ENCODE results near the gene GAGE10. TPM values are rescaled to one million over a fixed set of nuclear protein-coding genes. Genes with fewer than 3 reads are reported as not detected.

Gene GAGE10
- total RNA-seq, 2 experiments from 2014 or later: not detected

- POLR2A ChIA-PET: interaction anchor here (1.2 to 1.5 kb wide), 2 partner anchors 9 to 10 kb away, joined by 5 to 8 read pairs; no protein-coding TSS in a partner anchor
- Mint-ChIP-seq H3K27me3 (no peaks in the 10 kb centered on the region), H3K27ac (peak overlapping the region; percentile 52), H3K9me3 (no peaks in the 10 kb centered on the region), H3K4me1 (ENCODE audit: low read depth) (peaks cover 48% of the 10 kb centered on the region), H3K36me3 (ENCODE audit: low read depth) (peaks cover 17% of the 10 kb centered on the region), H3K4me3 (peak overlapping the region; percentile 29)
- intact Hi-C loops (cut with micrococcal nuclease): no loop called here
- DNase-seq: peak; percentile 56
- CTCF ChIA-PET: interaction anchor here (1.8 kb wide), 1 partner anchor 65 kb away, joined by 4 read pairs; no protein-coding TSS in a partner anchor
- TF ChIP-seq CTCF (IDR thresholded peaks at IDR 0.05): no peak
- ATAC-seq: peak; percentile 47
Measured at GRCh38 chrX:49257846-49258748, 45.3 kb upstream of the GAGE10 start.

DNA sequence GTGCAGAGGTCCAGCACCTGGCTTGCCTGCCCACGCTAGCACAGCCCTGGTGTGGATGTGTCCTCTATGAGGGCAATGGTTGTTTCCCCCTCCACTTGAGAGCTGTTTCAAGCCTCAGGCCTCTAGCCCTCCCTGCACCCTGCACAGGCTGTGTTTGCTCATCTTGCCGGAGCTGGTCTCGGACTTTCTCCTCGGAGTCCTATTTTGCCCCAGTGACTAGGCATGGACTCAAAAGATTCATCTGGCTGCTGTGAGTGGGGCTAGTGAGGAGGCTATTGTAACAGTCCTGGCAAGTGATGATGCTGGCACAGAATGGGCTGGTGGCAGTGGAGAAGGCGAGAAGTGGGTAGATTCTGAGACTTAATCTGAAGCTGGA, 44.7 kb upstream of the GAGE10 start:
- Mint-ChIP-seq H3K27ac (no peak overlapping the region), H3K9me3 (no peaks in the 10 kb centered on the region), H3K36me3 (ENCODE audit: low read depth) (peaks cover 17% of the 10 kb centered on the region), H3K4me1 (ENCODE audit: low read depth) (peaks cover 50% of the 10 kb centered on the region), H3K27me3 (no peaks in the 10 kb centered on the region), H3K4me3 (peak overlapping the region; percentile 11)
- ChIA-PET CTCF (interaction anchor here (1.8 kb wide), 1 partner anchor 66 kb away, joined by 4 read pairs; no protein-coding TSS in a partner anchor), POLR2A (interaction anchor here (1.2 to 1.5 kb wide), 2 partner anchors 9 to 10 kb away, joined by 5 to 8 read pairs; no protein-coding TSS in a partner anchor)
- no peak for TF ChIP-seq CTCF (IDR thresholded peaks at IDR 0.05)
- intact Hi-C loops (cut with micrococcal nuclease): no loop called here
- ATAC-seq: no peak
- no peak for DNase-seq

- no peak for TF ChIP-seq CTCF (IDR thresholded peaks at IDR 0.05)
- H3K27me3 Mint-ChIP-seq: no peaks in the 10 kb centered on the region
- no peaks in the 10 kb centered on the region for H3K9me3 Mint-ChIP-seq
- intact Hi-C loops (cut with micrococcal nuclease): no loop called here
- peaks cover 20% of the 10 kb centered on the region for H3K36me3 Mint-ChIP-seq (ENCODE audit: low read depth)
- no peak for ATAC-seq
- ChIA-PET POLR2A (interaction anchor here (0.6 to 2.2 kb wide), 3 partner anchors 9 to 46 kb away, joined by 3 to 5 read pairs (median 5); no protein-coding TSS in a partner anchor), CTCF (no interaction called here)
- H3K4me1 Mint-ChIP-seq (ENCODE audit: low read depth): peaks cover 65% of the 10 kb centered on the region
- H3K27ac Mint-ChIP-seq: no peak overlapping the region
- H3K4me3 Mint-ChIP-seq: peak overlapping the region; percentile 18
- DNase-seq: no peak
Measured at GRCh38 chrX:49260221-49260985, 43.0 kb upstream of the GAGE10 start.

GRCh38 chrX:49262603-49263002, 40.8 kb upstream of the GAGE10 start:
- H3K27ac Mint-ChIP-seq: peak overlapping the region; percentile 63
- ChIA-PET POLR2A (interaction anchor here (1.2 to 2.1 kb wide), 5 partner anchors 8 to 62 kb away, joined by 3 to 11 read pairs (median 4); no protein-coding TSS in a partner anchor), CTCF (interaction anchor here (1.8 kb wide), 1 partner anchor 10 kb away, joined by 4 read pairs; no protein-coding TSS in a partner anchor)
- peaks cover 18% of the 10 kb centered on the region for H3K36me3 Mint-ChIP-seq (ENCODE audit: low read depth)
- intact Hi-C loops (cut with micrococcal nuclease): no loop called here
- no peaks in the 10 kb centered on the region for H3K27me3 Mint-ChIP-seq
- TF ChIP-seq CTCF (IDR thresholded peaks at IDR 0.05): no peak
- peak overlapping the region; percentile 77 for H3K4me3 Mint-ChIP-seq
- H3K4me1 Mint-ChIP-seq (ENCODE audit: low read depth): peaks cover 58% of the 10 kb centered on the region
- H3K9me3 Mint-ChIP-seq: no peaks in the 10 kb centered on the region
- DNase-seq (peak; percentile 37), ATAC-seq (peak; percentile 65)
